C4-2B (cell line): ENCODE measurements around the gene GPR32.

ENCODE experiments used
- ZFX ChIP-seq: fragments of 450-650 bp; IDR thresholded peaks from 2 replicates; pipeline ENCODE4 v1.6.1; 2017
- TF ChIP-seq, protein P1 (sequence below): fragments of 450-650 bp; conservative IDR thresholded peaks from 2 replicates; pipeline ENCODE4 v1.5.1; 2017; ENCODE audit warnings: mild to moderate bottlenecking

DNA sequence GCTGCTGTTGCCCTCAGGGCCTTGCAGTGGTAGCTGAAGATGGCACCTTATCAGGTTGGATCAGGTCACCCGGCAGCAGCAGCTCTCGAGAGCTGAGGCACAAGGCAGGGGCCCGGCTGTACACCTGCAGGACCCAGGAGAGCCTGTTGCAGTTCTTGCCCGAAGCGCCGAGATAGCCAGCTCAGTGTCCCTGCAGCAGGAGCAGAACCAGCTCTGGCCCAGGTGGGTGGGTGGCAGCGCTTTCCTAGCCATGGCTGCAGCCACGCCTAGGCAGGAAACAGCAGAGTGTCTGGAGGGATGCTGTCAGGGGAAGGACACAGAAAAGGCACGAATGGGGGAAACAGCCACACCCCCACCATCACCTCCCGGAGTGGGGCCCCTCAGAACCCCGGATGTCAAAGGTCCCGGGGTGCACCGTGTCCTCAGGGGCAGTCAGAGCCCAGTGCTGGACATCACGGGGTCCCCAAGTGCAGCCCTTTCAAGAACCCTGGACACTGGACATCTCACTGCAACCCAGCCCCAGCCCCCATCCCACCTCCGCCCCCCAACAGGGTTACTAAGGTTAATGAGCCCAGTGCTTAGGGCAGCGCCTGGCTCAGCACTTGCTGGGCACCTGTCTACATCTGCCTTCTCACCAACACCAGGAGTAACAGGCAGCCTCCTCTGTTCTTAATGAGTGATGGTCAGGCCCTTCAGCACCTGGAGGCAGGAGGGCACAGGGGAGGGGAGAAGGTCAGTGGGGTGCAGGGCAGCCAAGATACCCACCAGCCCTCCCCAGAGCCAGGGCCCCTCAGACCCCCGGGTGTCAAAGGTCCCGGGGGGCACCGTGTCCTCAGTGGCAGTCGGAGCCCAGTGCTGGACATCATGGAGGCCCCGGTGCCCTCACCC, 28.6 kb downstream of the GPR32 start:
- TF ChIP-seq, protein P1, sequence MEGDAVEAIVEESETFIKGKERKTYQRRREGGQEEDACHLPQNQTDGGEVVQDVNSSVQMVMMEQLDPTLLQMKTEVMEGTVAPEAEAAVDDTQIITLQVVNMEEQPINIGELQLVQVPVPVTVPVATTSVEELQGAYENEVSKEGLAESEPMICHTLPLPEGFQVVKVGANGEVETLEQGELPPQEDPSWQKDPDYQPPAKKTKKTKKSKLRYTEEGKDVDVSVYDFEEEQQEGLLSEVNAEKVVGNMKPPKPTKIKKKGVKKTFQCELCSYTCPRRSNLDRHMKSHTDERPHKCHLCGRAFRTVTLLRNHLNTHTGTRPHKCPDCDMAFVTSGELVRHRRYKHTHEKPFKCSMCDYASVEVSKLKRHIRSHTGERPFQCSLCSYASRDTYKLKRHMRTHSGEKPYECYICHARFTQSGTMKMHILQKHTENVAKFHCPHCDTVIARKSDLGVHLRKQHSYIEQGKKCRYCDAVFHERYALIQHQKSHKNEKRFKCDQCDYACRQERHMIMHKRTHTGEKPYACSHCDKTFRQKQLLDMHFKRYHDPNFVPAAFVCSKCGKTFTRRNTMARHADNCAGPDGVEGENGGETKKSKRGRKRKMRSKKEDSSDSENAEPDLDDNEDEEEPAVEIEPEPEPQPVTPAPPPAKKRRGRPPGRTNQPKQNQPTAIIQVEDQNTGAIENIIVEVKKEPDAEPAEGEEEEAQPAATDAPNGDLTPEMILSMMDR, result no peak
- TF ChIP-seq ZFX, result no peak
